ENCODE measurements around the gene SMIM3.

Gene SMIM3

GRCh38 chr5:150765011-150765798 lies 13.4 kb upstream of the SMIM3 start:
- no peaks in the 10 kb centered on the region for H3K36me3 ChIP-seq (replicated peaks in 1 of 2; ENCODE audit: control insufficient read depth in 2 of 2, insufficient read depth in 2 of 2, low read length in 2 of 2)
- H4K8ac ChIP-seq (ENCODE audit: low read depth, low read length), result no peak overlapping the region
- H2BK5ac ChIP-seq (ENCODE audit: low read length), result no peak overlapping the region
- H3K4me3 ChIP-seq (ENCODE audit: low read length in 2 of 2), result no peak overlapping the region
- H2BK120ac ChIP-seq (ENCODE audit: low read depth, low read length), result no peak overlapping the region
- DNase-seq (ENCODE audit: low spot score), result no peak
- no peak overlapping the region for H2BK15ac ChIP-seq (ENCODE audit: low read length)
- H2AK5ac ChIP-seq (ENCODE audit: low read depth, low read length), result no peak overlapping the region
- H3K4ac ChIP-seq (ENCODE audit: low read length), result no peak overlapping the region
- H2AFZ ChIP-seq (ENCODE audit: low read length), result no peak overlapping the region
- H3K27me3 ChIP-seq (ENCODE audit: control insufficient read depth in 3 of 3, insufficient read depth in 3 of 3, low read depth in 1 of 3, low read length in 3 of 3), result peaks cover 0 to 27% (median 0%) of the 10 kb centered on the region in 3 experiments
- no CpG with 5 or more reads among the region's 2 CpGs for WGBS, 2 donors (ENCODE audit: extremely low coverage in 2 of 2, insufficient read length in 2 of 2, insufficient replicate concordance in 1 of 2)
- H3K27ac ChIP-seq (replicated peaks; ENCODE audit: low read length), result no peak overlapping the region
- H3K4me2 ChIP-seq (ENCODE audit: insufficient read depth, low read length, poor library complexity, severe bottlenecking), result no peak overlapping the region
- H3K4me1 ChIP-seq (ENCODE audit: control insufficient read depth in 2 of 2, insufficient read depth in 1 of 2, low read depth in 1 of 2, low read length in 2 of 2), result no peaks in the 10 kb centered on the region
- H3K9me3 ChIP-seq (replicated peaks in 1 of 2; ENCODE audit: control insufficient read depth in 2 of 2, insufficient read depth in 1 of 2, low read depth in 1 of 2, low read length in 2 of 2), result peaks cover 0 to 4% of the 10 kb centered on the region in 2 donors
- H4K91ac ChIP-seq (ENCODE audit: low read depth, low read length, poor library complexity), result no peak overlapping the region
- H3K9ac ChIP-seq (ENCODE audit: low read depth, low read length, poor library complexity), result no peak overlapping the region
- no peak overlapping the region for H3K14ac ChIP-seq (ENCODE audit: low read length)
- no peak overlapping the region for H2BK12ac ChIP-seq (ENCODE audit: low read length)
- no peaks in the 10 kb centered on the region for H3K79me1 ChIP-seq (ENCODE audit: low read depth, low read length)
- no peak overlapping the region for H3K18ac ChIP-seq (ENCODE audit: low read length)
- H3K23ac ChIP-seq (ENCODE audit: low read depth, low read length, poor library complexity), result no peak overlapping the region

DNA sequence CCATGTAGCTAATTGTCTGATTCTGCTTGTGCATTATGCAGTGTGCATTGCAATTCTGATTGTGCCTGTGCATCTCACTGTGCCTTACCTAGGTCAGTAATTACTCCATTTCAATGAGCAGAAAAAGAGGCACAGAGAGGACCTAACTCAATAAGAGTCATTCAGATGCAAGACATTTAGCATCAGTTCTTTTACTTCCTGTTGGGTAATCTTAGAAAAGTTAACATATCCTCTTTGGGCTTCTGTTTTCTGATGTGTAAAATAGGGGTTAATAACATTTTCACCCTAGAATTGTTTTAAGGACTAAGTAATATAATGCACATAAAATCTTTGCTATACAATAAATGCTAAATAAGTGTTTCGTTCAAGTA lies 12.8 kb upstream of the SMIM3 start:
- no peak overlapping the region for H4K8ac ChIP-seq (ENCODE audit: low read depth, low read length)
- H2BK5ac ChIP-seq (ENCODE audit: low read length), result no peak overlapping the region
- H3K79me1 ChIP-seq (ENCODE audit: low read depth, low read length), result no peaks in the 10 kb centered on the region
- no peak overlapping the region for H3K4me2 ChIP-seq (ENCODE audit: insufficient read depth, low read length, poor library complexity, severe bottlenecking)
- H2BK15ac ChIP-seq (ENCODE audit: low read length), result no peak overlapping the region
- H3K9ac ChIP-seq (ENCODE audit: low read depth, low read length, poor library complexity), result no peak overlapping the region
- no peak overlapping the region for H3K14ac ChIP-seq (ENCODE audit: low read length)
- no peak overlapping the region for H2AFZ ChIP-seq (ENCODE audit: low read length)
- H3K4me3 ChIP-seq (ENCODE audit: low read length in 2 of 2), result no peak overlapping the region
- no peak overlapping the region for H3K27ac ChIP-seq (replicated peaks; ENCODE audit: low read length)
- H3K9me3 ChIP-seq (replicated peaks in 1 of 2; ENCODE audit: control insufficient read depth in 2 of 2, insufficient read depth in 1 of 2, low read depth in 1 of 2, low read length in 2 of 2), result peaks cover 0 to 4% of the 10 kb centered on the region in 2 donors
- H3K27me3 ChIP-seq (ENCODE audit: control insufficient read depth in 3 of 3, insufficient read depth in 3 of 3, low read depth in 1 of 3, low read length in 3 of 3), result peaks cover 0 to 27% (median 0%) of the 10 kb centered on the region in 3 experiments
- WGBS, 2 donors (ENCODE audit: extremely low coverage in 2 of 2, insufficient read length in 2 of 2, insufficient replicate concordance in 1 of 2), result no CpG with 5 or more reads among the region's 1 CpG
- H3K18ac ChIP-seq (ENCODE audit: low read length), result no peak overlapping the region
- H3K23ac ChIP-seq (ENCODE audit: low read depth, low read length, poor library complexity), result no peak overlapping the region
- no peak overlapping the region for H3K4ac ChIP-seq (ENCODE audit: low read length)
- H4K91ac ChIP-seq (ENCODE audit: low read depth, low read length, poor library complexity), result no peak overlapping the region
- H2AK5ac ChIP-seq (ENCODE audit: low read depth, low read length), result no peak overlapping the region
- no peak overlapping the region for H2BK12ac ChIP-seq (ENCODE audit: low read length)
- no peak for DNase-seq (ENCODE audit: low spot score)
- no peaks in the 10 kb centered on the region for H3K36me3 ChIP-seq (replicated peaks in 1 of 2; ENCODE audit: control insufficient read depth in 2 of 2, insufficient read depth in 2 of 2, low read length in 2 of 2)
- H2BK120ac ChIP-seq (ENCODE audit: low read depth, low read length), result no peak overlapping the region
- H3K4me1 ChIP-seq (ENCODE audit: control insufficient read depth in 2 of 2, insufficient read depth in 1 of 2, low read depth in 1 of 2, low read length in 2 of 2), result no peaks in the 10 kb centered on the region

- Histone ChIP-seq H3K27ac (replicated peaks; ENCODE audit: low read length) (no peak overlapping the region), H3K14ac (ENCODE audit: low read length) (no peak overlapping the region), H2AK5ac (ENCODE audit: low read depth, low read length) (no peak overlapping the region), H2BK15ac (ENCODE audit: low read length) (no peak overlapping the region), H3K36me3 (replicated peaks in 1 of 2; ENCODE audit: control insufficient read depth in 2 of 2, insufficient read depth in 2 of 2, low read length in 2 of 2) (no peaks in the 10 kb centered on the region), H3K79me1 (ENCODE audit: low read depth, low read length) (no peaks in the 10 kb centered on the region), H4K8ac (ENCODE audit: low read depth, low read length) (no peak overlapping the region), H2BK5ac (ENCODE audit: low read length) (no peak overlapping the region), H2AFZ (ENCODE audit: low read length) (no peak overlapping the region), H3K27me3 (ENCODE audit: control insufficient read depth in 3 of 3, insufficient read depth in 3 of 3, low read depth in 1 of 3, low read length in 3 of 3) (peaks cover 0 to 27% (median 0%) of the 10 kb centered on the region in 3 experiments), H3K4me2 (ENCODE audit: insufficient read depth, low read length, poor library complexity, severe bottlenecking) (no peak overlapping the region), H3K18ac (ENCODE audit: low read length) (no peak overlapping the region), H3K23ac (ENCODE audit: low read depth, low read length, poor library complexity) (no peak overlapping the region), H3K4ac (ENCODE audit: low read length) (no peak overlapping the region), H3K4me1 (ENCODE audit: control insufficient read depth in 2 of 2, insufficient read depth in 1 of 2, low read depth in 1 of 2, low read length in 2 of 2) (no peaks in the 10 kb centered on the region), H3K9me3 (replicated peaks in 1 of 2; ENCODE audit: control insufficient read depth in 2 of 2, insufficient read depth in 1 of 2, low read depth in 1 of 2, low read length in 2 of 2) (peaks cover 0 to 4% of the 10 kb centered on the region in 2 donors), H2BK12ac (ENCODE audit: low read length) (no peak overlapping the region), H3K9ac (ENCODE audit: low read depth, low read length, poor library complexity) (no peak overlapping the region), H3K4me3 (ENCODE audit: low read length in 2 of 2) (no peak overlapping the region), H2BK120ac (ENCODE audit: low read depth, low read length) (no peak overlapping the region), H4K91ac (ENCODE audit: low read depth, low read length, poor library complexity) (no peak overlapping the region)
- no peak for DNase-seq (ENCODE audit: low spot score)
- no CpG with 5 or more reads among the region's 2 CpGs for WGBS, 2 donors (ENCODE audit: extremely low coverage in 2 of 2, insufficient read length in 2 of 2, insufficient replicate concordance in 1 of 2)
Observed at GRCh38 chr5:150766251-150766650, 12.3 kb upstream of the SMIM3 start.

GRCh38 chr5:150771034-150771795 lies 7.3 kb upstream of the SMIM3 start:
- H3K9me3 ChIP-seq (replicated peaks in 1 of 2; ENCODE audit: control insufficient read depth in 2 of 2, insufficient read depth in 1 of 2, low read depth in 1 of 2, low read length in 2 of 2), result no peaks in the 10 kb centered on the region
- H4K91ac ChIP-seq (ENCODE audit: low read depth, low read length, poor library complexity), result no peak overlapping the region
- no peak for DNase-seq (ENCODE audit: low spot score)
- H2AFZ ChIP-seq (ENCODE audit: low read length), result no peak overlapping the region
- no peak overlapping the region for H2BK120ac ChIP-seq (ENCODE audit: low read depth, low read length)
- H4K8ac ChIP-seq (ENCODE audit: low read depth, low read length), result no peak overlapping the region
- H3K79me1 ChIP-seq (ENCODE audit: low read depth, low read length), result no peaks in the 10 kb centered on the region
- no peak overlapping the region for H2BK15ac ChIP-seq (ENCODE audit: low read length)
- no peak overlapping the region for H3K4ac ChIP-seq (ENCODE audit: low read length)
- H3K4me1 ChIP-seq (ENCODE audit: control insufficient read depth in 2 of 2, insufficient read depth in 1 of 2, low read depth in 1 of 2, low read length in 2 of 2), result peaks cover 0 to 4% of the 10 kb centered on the region in 2 donors
- H3K18ac ChIP-seq (ENCODE audit: low read length), result no peak overlapping the region
- no peak overlapping the region for H3K9ac ChIP-seq (ENCODE audit: low read depth, low read length, poor library complexity)
- no peak overlapping the region for H2AK5ac ChIP-seq (ENCODE audit: low read depth, low read length)
- H3K4me2 ChIP-seq (ENCODE audit: insufficient read depth, low read length, poor library complexity, severe bottlenecking), result no peak overlapping the region
- no peak overlapping the region for H2BK12ac ChIP-seq (ENCODE audit: low read length)
- peaks cover 0 to 19% (median 2%) of the 10 kb centered on the region in 3 experiments for H3K27me3 ChIP-seq (ENCODE audit: control insufficient read depth in 3 of 3, insufficient read depth in 3 of 3, low read depth in 1 of 3, low read length in 3 of 3)
- no peaks in the 10 kb centered on the region for H3K36me3 ChIP-seq (replicated peaks in 1 of 2; ENCODE audit: control insufficient read depth in 2 of 2, insufficient read depth in 2 of 2, low read length in 2 of 2)
- no peak overlapping the region for H3K4me3 ChIP-seq (ENCODE audit: low read length in 2 of 2)
- no peak overlapping the region for H3K14ac ChIP-seq (ENCODE audit: low read length)
- no peak overlapping the region for H3K23ac ChIP-seq (ENCODE audit: low read depth, low read length, poor library complexity)
- WGBS, 2 donors (ENCODE audit: extremely low coverage in 2 of 2, insufficient read length in 2 of 2, insufficient replicate concordance in 1 of 2), result no CpG with 5 or more reads among the region's 1 CpG
- H2BK5ac ChIP-seq (ENCODE audit: low read length), result no peak overlapping the region
- H3K27ac ChIP-seq (replicated peaks; ENCODE audit: low read length), result no peak overlapping the region

Measured in neuronal stem cell (in vitro differentiated cells).